Erythroblast (primary cell): Measurements from ENCODE around the gene SLC39A5.

Experiments
- GATA1 ChIP-seq: IDR thresholded peaks from 2 replicates; pipeline ENCODE4 v1.6.1; 2011; ENCODE audit warnings: low read depth, mild to moderate bottlenecking, control low read depth, low read length, moderate library complexity
- POLR2A ChIP-seq: IDR thresholded peaks from 2 replicates; pipeline ENCODE4 v1.6.1; 2011; ENCODE audit warnings: mild to moderate bottlenecking, low read length

- TF ChIP-seq POLR2A, result no peak
- no peak for TF ChIP-seq GATA1
Measured at GRCh38 chr12:56222531-56222895, 7.3 kb upstream of the SLC39A5 start.
